K562 (cell line): ENCODE data around the gene CEP135. TPM values are rescaled to one million over a fixed set of nuclear protein-coding genes. Genes with fewer than 3 reads are reported as not detected.

Experiments used
- ATAC-seq: fragments of 200-7000 bp; cut with Tn5 transposase; 3 replicates; pipeline ENCODE4 v1.9.1; 2020; ENCODE audit warnings: moderate library complexity
- BruUV-seq: library from RNA; stranded (reverse); fragments of 400-500 nt; replicated peaks from 2 replicates; lab custom pipeline; 2021; lab: Mats Ljungman, UMichigan
- CTCF ChIA-PET: fragments of 300-600 bp; formaldehyde crosslinking; extraction: SDS; loops from one replicate; lab custom pipeline; 2021; ENCODE audit warnings: low intra/inter-chr PET ratio; lab: Yijun Ruan, JAX
- POLR2A ChIA-PET: fragments of 300-600, 350-650 bp; sonication (Branson Sonifier 250); formaldehyde crosslinking; extraction: SDS; loops from one replicate; lab custom pipeline; 2021; ENCODE audit warnings: antibody characterized with exemption, inconsistent platforms; lab: Yijun Ruan, JAX
- DNase-seq, 4 experiments: peaks; one replicate each; pipeline versions ENCODE4 v3.0.0 to v3.0.0-alpha.2; 2011 to 2018; ENCODE audit warnings: low spot score in 3 of 4, mixed read lengths in 3 of 4; ENCODE audit errors: extremely low read depth in 1 of 4
- FAIRE-seq: peaks from 2 replicates; lab custom pipeline; 2011; peaks lifted over from hg19 to GRCh38; lab: Jason Lieb, UNC
- H2AFZ ChIP-seq: 2 replicates; pipeline ENCODE4 v1.6.0; 2011; ENCODE audit warnings: low read depth, low read length, control low read depth, inconsistent platforms
- H3K27ac ChIP-seq: fragments of 200-600 bp; 3 replicates; pipeline ENCODE4 v1.8.0; 2011; ENCODE audit warnings: low read depth, mild to moderate bottlenecking, control low read depth, inconsistent platforms, low read length, moderate library complexity, mixed read lengths; ENCODE audit errors: extremely low read depth
- H3K27me3 ChIP-seq, 2 experiments: fragments of 300-600 bp in 1 of 2; 2 replicates in 1 of 2; 3 replicates in 1 of 2; pipeline versions ENCODE4 v1.6.0 to v1.8.0; 2011; ENCODE audit warnings: inconsistent platforms in 2 of 2, low read length in 2 of 2, mild to moderate bottlenecking in 1 of 2, mixed read lengths in 1 of 2, moderate library complexity in 1 of 2; ENCODE audit not compliant: control insufficient read depth in 2 of 2, insufficient read depth in 2 of 2
- H3K36me3 ChIP-seq: fragments of 300-600 bp; 3 replicates; pipeline ENCODE4 v1.8.0; 2011; ENCODE audit warnings: mild to moderate bottlenecking, low read length, inconsistent platforms; ENCODE audit not compliant: control insufficient read depth, insufficient read depth
- H3K4me1 ChIP-seq, 2 experiments: fragments of 200-600 bp in 1 of 2; replicated peaks in 1 of 2; 2 replicates in 1 of 2; 3 replicates in 1 of 2; pipeline versions ENCODE4 v1.5.1 to v1.8.0; 2011; ENCODE audit warnings: inconsistent platforms in 2 of 2, low read length in 2 of 2, mild to moderate bottlenecking in 1 of 2, mixed read lengths in 1 of 2, moderate library complexity in 1 of 2; ENCODE audit not compliant: control insufficient read depth in 2 of 2, insufficient read depth in 2 of 2
- H3K4me2 ChIP-seq: 2 replicates; pipeline ENCODE4 v1.6.1; 2011; ENCODE audit warnings: low read length, control low read depth, inconsistent platforms, mixed read lengths; ENCODE audit not compliant: insufficient read depth
- H3K4me3 ChIP-seq: fragments of 200-600 bp; sonication (generic), shearing (Covaris generic); 2 replicates; pipeline ENCODE4 v1.5.1; 2016; ENCODE audit warnings: control low read depth, inconsistent platforms
- H3K79me2 ChIP-seq: fragments of 200-600 bp; 3 replicates; pipeline ENCODE4 v1.8.0; 2011; ENCODE audit warnings: low read length, inconsistent platforms; ENCODE audit not compliant: control insufficient read depth, insufficient read depth
- H3K9ac ChIP-seq, 2 experiments: 2 replicates each; pipeline versions ENCODE4 v1.6.0 to v1.6.1; 2011; ENCODE audit warnings: low read depth in 2 of 2, low read length in 2 of 2, control low read depth in 1 of 2, inconsistent platforms in 1 of 2, mild to moderate bottlenecking in 1 of 2, mixed read lengths in 1 of 2; ENCODE audit not compliant: insufficient read depth in 1 of 2
- H3K9me1 ChIP-seq: one replicate; pipeline ENCODE4 v1.6.0; 2011; ENCODE audit warnings: inconsistent platforms, mild to moderate bottlenecking, low read length, moderate library complexity; ENCODE audit not compliant: control insufficient read depth, insufficient read depth
- H3K9me3 ChIP-seq: replicated peaks from 2 replicates; pipeline ENCODE4 v1.5.1; 2011; ENCODE audit warnings: low read depth, low read length, inconsistent platforms; ENCODE audit not compliant: control insufficient read depth, insufficient read depth
- H4K20me1 ChIP-seq: replicated peaks from 2 replicates; pipeline ENCODE4 v1.6.1; 2011; ENCODE audit warnings: low read length, inconsistent platforms, mixed read lengths; ENCODE audit not compliant: control insufficient read depth, insufficient read depth
- BRCA1 ChIP-seq, 2 experiments: fragments of 450-650 bp in 1 of 2; sonication (generic) in 1 of 2; formaldehyde crosslinking in 1 of 2; IDR thresholded peaks; 2 replicates each; pipeline versions ENCODE4 v1.5.0 to v1.6.1; 2017 to 2020; ENCODE audit warnings: mild to moderate bottlenecking in 1 of 2, missing genetic modification reagents in 1 of 2
- C11orf30 ChIP-seq: fragments of 450-650 bp; IDR thresholded peaks from 2 replicates; pipeline ENCODE4 v1.6.1; 2016; ENCODE audit warnings: low read depth, mild to moderate bottlenecking
- CBFB ChIP-seq: sonication (generic); formaldehyde crosslinking; IDR thresholded peaks from 2 replicates; pipeline ENCODE4 v1.4.0; 2020; ENCODE audit warnings: mild to moderate bottlenecking, missing genetic modification reagents
- DMBX1 ChIP-seq: fragments of 250-450 bp; sonication (Bioruptor Pico); IDR thresholded peaks from 2 replicates; pipeline ENCODE4 v1.8.0; 2022; ENCODE audit warnings: inconsistent platforms, mild to moderate bottlenecking, moderate library complexity, borderline replicate concordance
- ETS1 ChIP-seq: conservative IDR thresholded peaks from 2 replicates; pipeline ENCODE4 v1.6.1; 2011; ENCODE audit warnings: low read depth, mild to moderate bottlenecking, low read length; ENCODE audit not compliant: control insufficient read depth
- MCM7 ChIP-seq, 2 experiments: fragments of 450-650 bp; IDR thresholded peaks; 2 replicates each; pipeline ENCODE4 v1.6.1; 2016 to 2018
- NR4A1 ChIP-seq, 2 experiments: fragments of 250-450 bp in 1 of 2; fragments of 450-650 bp in 1 of 2; sonication (Bioruptor Pico) in 1 of 2; IDR thresholded peaks; 2 replicates each; pipeline versions ENCODE4 v1.4.0 to v1.6.1; 2016 to 2020; ENCODE audit warnings: mild to moderate bottlenecking in 2 of 2, missing compliant biosample characterization in 1 of 2, missing genetic modification characterization in 1 of 2, moderate library complexity in 1 of 2
- POLR2AphosphoS2 ChIP-seq: IDR thresholded peaks from 2 replicates; pipeline ENCODE4 v1.6.1; 2012; ENCODE audit warnings: low read length, improper control_type of control experiment
- PYGO2 ChIP-seq: fragments of 450-650 bp; IDR thresholded peaks from 2 replicates; pipeline ENCODE4 v1.6.1; 2016; ENCODE audit warnings: mild to moderate bottlenecking, missing genetic modification characterization, moderate library complexity, missing compliant biosample characterization
- RBBP5 ChIP-seq: fragments of 200-600 bp; sonication (generic); IDR thresholded peaks from 2 replicates; pipeline ENCODE4 v1.6.1; 2012; ENCODE audit warnings: borderline replicate concordance, mild to moderate bottlenecking, low read length, control low read depth, inconsistent platforms; ENCODE audit not compliant: insufficient read depth, poor library complexity, severe bottlenecking
- SRSF9 ChIP-seq: fragments of 200-400 bp; formaldehyde crosslinking; IDR thresholded peaks from 2 replicates; pipeline ENCODE4 v1.6.1; 2017; ENCODE audit warnings: low read depth, low read length, borderline replicate concordance
- STAT6 ChIP-seq: sonication (generic); formaldehyde crosslinking; IDR thresholded peaks from 2 replicates; pipeline ENCODE4 v1.8.1; 2023; ENCODE audit warnings: mild to moderate bottlenecking, missing genetic modification reagents
- WHSC1 ChIP-seq: IDR thresholded peaks from one replicate; pipeline ENCODE4 v1.6.1; 2012; ENCODE audit warnings: low read length, control low read depth, inconsistent platforms
- ZKSCAN8 ChIP-seq: fragments of 200-800 bp; sonication (Bioruptor generic); IDR thresholded peaks from 2 replicates; pipeline ENCODE4 v1.6.1; 2016; ENCODE audit warnings: missing genetic modification characterization, missing compliant biosample characterization
- ZNF280B ChIP-seq: fragments of 250-450 bp; sonication (Bioruptor Pico); IDR thresholded peaks from 2 replicates; pipeline ENCODE4 v1.5.1; 2021; ENCODE audit warnings: mild to moderate bottlenecking
- ZNF316 ChIP-seq: fragments of 450-650 bp; IDR thresholded peaks from 2 replicates; pipeline ENCODE4 v1.6.1; 2016
- WGBS: fragments of 100-300 bp; shearing (Covaris generic); methylation state at CpG from one replicate; pipeline ENCODE4 v1.1.6; 2016; ENCODE audit warnings: low coverage, mixed read lengths; ENCODE audit not compliant: insufficient coverage; ENCODE audit errors: missing lambda C conversion rate; 5-methylcytosine and 5-hydroxymethylcytosine counted together
- in situ Hi-C: fragments of 300-500 bp; cut with MboI; formaldehyde crosslinking; loops from 4 replicates; pipeline ENCODE4 v1.15.0; 2018; ENCODE audit warnings: inconsistent platforms, mixed read lengths
- intact Hi-C: fragments of 100-400 bp; cut with micrococcal nuclease; formaldehyde crosslinking; loops from 2 replicates; pipeline ENCODE4 v1.14.2; 2022
- polyA plus RNA-seq, 8 experiments: library from polyadenylated mRNA; depleted of rRNA in 4 of 8; stranded (reverse) in 5 of 8; unstranded in 3 of 8; fragments of >200 nt; fragmentation: Nextera tagmentation in 2 of 8; fragmentation: Illumina TruSeq in 1 of 8; extraction: Ambion mirVana in 2 of 8; extraction: Trizol in 1 of 8; gene quantifications; 2 replicates each; pipeline versions ENCODE4 v1.2.1 to v1.2.3, GENCODE V29; 2011 to 2014; ENCODE audit warnings: inconsistent platforms in 1 of 8, missing spikeins in 1 of 8
- total RNA-seq, 7 experiments: library from RNA; depleted of rRNA in 6 of 7; stranded (reverse); fragments of >200 nt in 6 of 7; fragmentation: Illumina TruSeq in 2 of 7; extraction: Trizol in 2 of 7; gene quantifications; 2 replicates each; pipeline versions ENCODE4 v1.2.1 to v1.2.3, GENCODE V29; 2011 to 2021; ENCODE audit warnings: low replicate concordance in 1 of 7

CEP135 gene
- total and polyA plus RNA-seq, 9 of the 15 experiments (the other 6 are each of a cell fraction or from before 2014, with no cell fraction given): 3.1 to 18.9 (median 15.3) TPM

- H3K79me2 ChIP-seq: no peaks in the 10 kb centered on the region
- H2AFZ ChIP-seq: no peak overlapping the region
- TF ChIP-seq ETS1 (no peak), NR4A1 (CRISPR knock-in tag; IDR thresholded peaks at IDR 0.05) (no peak), NR4A1 (tag; IDR thresholded peaks at IDR 0.05) (no peak), C11orf30 (no peak), WHSC1 (no peak), DMBX1 (CRISPR knock-in tag) (no peak), ZNF280B (CRISPR knock-in tag) (no peak), PYGO2 (tag) (no peak), MCM7 (IDR thresholded peaks at IDR 0.05) (no peak), POLR2AphosphoS2 (no peak), CBFB (CRISPR knock-in tag) (no peak), RBBP5 (no peak), STAT6 (CRISPR knock-in tag) (no peak), ZKSCAN8 (no peak), ZNF316 (no peak), SRSF9 (no peak), BRCA1 (IDR thresholded peaks at IDR 0.05) (no peak), BRCA1 (CRISPR knock-in tag; IDR thresholded peaks at IDR 0.05) (no peak)
- H3K36me3 ChIP-seq: no peaks in the 10 kb centered on the region
- H3K9ac ChIP-seq: no peak overlapping the region
- CTCF ChIA-PET: no interaction called here
- intact Hi-C loops (no loop called here), in situ Hi-C loops (no loop called here)
- 3% methylated on average over 2 of the region's 2 CpGs for WGBS
- H3K4me1 ChIP-seq: no peaks in the 10 kb centered on the region
- no peak for FAIRE-seq
- H4K20me1 ChIP-seq: no peaks in the 10 kb centered on the region
- no peak for DNase-seq
- POLR2A ChIA-PET: interaction anchor here (1.5 kb wide), 1 partner anchor 51 kb away, joined by 4 read pairs; no protein-coding TSS in a partner anchor
- no peaks in the 10 kb centered on the region for H3K9me1 ChIP-seq
- no TSS peak for BruUV-seq
- peaks cover 0 to 2% of the 10 kb centered on the region in 2 experiments; a peak in 3 of 5 replicates for H3K27me3 ChIP-seq
- no peaks in the 10 kb centered on the region for H3K9me3 ChIP-seq
- no peak overlapping the region for H3K4me2 ChIP-seq
- no peak overlapping the region for H3K4me3 ChIP-seq
- ATAC-seq: no peak
- H3K27ac ChIP-seq: no peak overlapping the region
Observed at GRCh38 chr4:56040842-56041241, 92.1 kb downstream of the CEP135 start.
